Measurements from ENCODE around the gene SERPINE3. TPM values are rescaled to one million over a fixed set of nuclear protein-coding genes. Genes with fewer than 3 reads are reported as not detected.
A peak's percentile ranks its signal among the peaks of the same experiment; 100 is the strongest.

The SERPINE3 gene
- under 1 TPM in 5 of 8 experiments, not detected in 3; 0.14 to 0.46 (median 0.21) TPM for total RNA-seq

DNA sequence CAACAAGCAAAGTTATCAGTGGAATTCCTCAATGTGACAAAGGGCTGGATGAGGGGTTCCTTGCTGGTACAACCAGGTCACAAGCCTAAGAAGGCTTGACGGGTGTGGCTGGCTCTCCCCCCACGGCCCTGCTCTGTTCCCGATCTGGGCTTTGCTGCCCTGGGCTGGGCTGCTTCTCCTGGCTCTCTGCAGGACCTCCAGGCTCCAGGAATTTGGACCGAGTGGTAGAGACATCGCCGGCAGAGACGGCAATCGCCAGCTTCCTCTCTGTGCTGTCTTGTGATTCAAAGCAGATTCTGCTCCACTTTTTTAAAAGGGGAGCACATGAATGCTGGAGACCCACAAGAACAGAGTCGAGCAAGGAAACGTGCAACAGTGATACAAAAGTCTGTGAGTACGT lies at the start of gene SERPINE3:
Gene SERPINE3 (plus strand): TSS at position 338 of the 400 bp plus-strand sequence. CDS start 1,401 bp downstream, outside the sequence.
- no peak for ATAC-seq (replicated peaks in 6 of 8)
- in situ Hi-C loops (cut with MboI; ENCODE audit: low pct_unique_long_range_greater_than_20kb in 2 of 9, low sequenced_read_pairs in 9 of 9, unreplicated experiment in 9 of 9) = no loop called here
- H3K4me3 ChIP-seq = no peak within 1 kb of the TSS
- peaks cover 14 to 15% of the 10 kb centered on the region in 2 donors for H3K4me1 ChIP-seq (replicated peaks in 1 of 2)
- WGBS, 10 experiments = 13 to 90% (median 74%) methylated on average over 1 to 9 of the region's 11 CpGs; no CpG with 5 or more reads in 2 of the 10 experiments
- H3K27ac ChIP-seq = no peak within 1 kb of the TSS

DNA sequence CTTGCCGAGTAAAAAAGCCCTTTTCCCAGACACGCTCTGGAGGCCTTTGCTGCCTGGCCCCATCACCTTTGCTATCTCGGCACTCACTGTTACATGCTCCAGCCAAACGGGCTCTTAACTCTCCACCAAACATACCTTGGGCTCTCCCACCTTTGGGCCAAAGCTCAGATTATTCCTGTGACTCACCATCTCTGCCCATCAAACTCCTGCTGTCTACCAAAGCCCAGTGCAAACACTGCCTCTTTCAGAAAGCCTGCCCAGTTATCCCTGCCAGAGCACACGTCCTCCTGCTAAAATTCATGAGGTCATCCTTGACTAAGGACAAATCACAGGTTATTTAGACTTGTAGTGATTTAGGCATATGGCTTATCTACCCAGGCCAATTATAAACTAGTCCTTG lies 48.1 kb upstream of the SERPINE3 start:
- Histone ChIP-seq H3K4me1 (replicated peaks in 1 of 2) (no peaks in the 10 kb centered on the region), H3K27ac (no peak overlapping the region), H3K4me3 (no peak overlapping the region)
- ATAC-seq (replicated peaks in 6 of 8) = peak in 1 of 8 experiments; percentile 59
- in situ Hi-C loops (cut with MboI; ENCODE audit: low pct_unique_long_range_greater_than_20kb in 2 of 9, low sequenced_read_pairs in 9 of 9, unreplicated experiment in 9 of 9) = loop anchor here in 3 of 9 experiments (10.0 to 25.0 kb wide), 3 partner anchors 129 to 154 kb away; no protein-coding TSS in a partner anchor
- 50 to 100% (median 80%) methylated on average over 1 to 5 of the region's 5 CpGs; no CpG with 5 or more reads in 1 of the 10 experiments for WGBS, 10 experiments

DNA sequence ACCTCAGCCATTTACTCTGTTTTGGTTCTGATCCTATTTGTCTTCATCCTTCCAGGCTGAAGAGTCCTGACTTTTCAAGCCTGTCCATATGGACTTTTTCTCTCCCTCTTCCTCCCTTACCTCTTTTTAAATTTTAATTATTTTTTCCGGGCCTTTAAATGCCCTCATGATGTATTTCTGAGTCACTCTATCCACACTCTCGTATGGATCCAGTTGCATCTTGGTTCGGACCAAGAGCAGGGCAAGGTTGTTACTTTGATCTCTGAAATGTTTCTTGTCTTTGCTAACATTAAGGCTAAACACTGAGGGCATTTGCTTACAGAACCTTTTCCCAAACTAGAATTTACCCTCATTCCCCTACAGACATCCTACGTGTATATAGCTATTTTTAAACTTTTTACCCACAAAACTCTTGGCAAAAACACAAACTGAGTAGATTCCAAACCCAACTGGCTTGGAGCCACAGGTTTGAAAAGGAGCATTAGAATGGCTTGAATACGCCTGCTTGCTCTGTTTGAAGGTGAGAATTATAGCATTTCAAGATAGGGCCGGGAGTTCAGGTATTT lies 47.4 kb upstream of the SERPINE3 start:
- ATAC-seq (replicated peaks in 6 of 8) = no peak
- H3K4me3 ChIP-seq = no peak overlapping the region
- 27 to 89% (median 63%) methylated on average over 2 to 6 of the region's 6 CpGs; no CpG with 5 or more reads in 2 of the 10 experiments for whole genome bisulfite sequencing, 10 experiments
- in situ Hi-C loops (cut with MboI; ENCODE audit: low pct_unique_long_range_greater_than_20kb in 2 of 9, low sequenced_read_pairs in 9 of 9, unreplicated experiment in 9 of 9) = loop anchor here in 3 of 9 experiments (10.0 to 25.0 kb wide), 3 partner anchors 130 to 155 kb away; no protein-coding TSS in a partner anchor
- H3K4me1 ChIP-seq (replicated peaks in 1 of 2) = no peaks in the 10 kb centered on the region
- no peak overlapping the region for H3K27ac ChIP-seq

DNA sequence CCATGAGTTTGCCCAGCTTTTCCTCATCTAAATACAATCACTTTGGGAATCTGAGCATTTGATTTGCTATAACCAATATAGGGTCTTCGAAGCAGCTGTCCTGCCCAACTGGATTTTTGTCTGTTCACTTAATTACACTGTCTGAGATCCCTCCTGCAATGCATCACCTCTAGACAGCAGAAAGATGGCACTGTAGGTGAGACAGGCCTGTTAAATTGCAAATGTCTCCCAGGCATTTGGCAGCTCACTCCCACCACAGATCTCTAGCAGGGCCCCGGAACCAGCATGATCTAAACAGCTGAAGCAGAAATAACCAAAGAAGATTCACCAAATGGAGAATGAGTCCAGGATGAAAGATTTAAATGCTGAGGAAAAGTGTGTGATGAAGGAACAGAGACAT lies 41.9 kb upstream of the SERPINE3 start:
- Histone ChIP-seq H3K27ac (no peak overlapping the region), H3K4me1 (replicated peaks in 1 of 2) (peaks cover 0 to 9% of the 10 kb centered on the region in 2 donors), H3K4me3 (no peak overlapping the region)
- 63 to 100% (median 72%) methylated on average over 1 to 2 of the region's 2 CpGs; no CpG with 5 or more reads in 5 of the 10 experiments for WGBS, 10 experiments
- peak in 1 of 8 experiments; percentile 42 for ATAC-seq (replicated peaks in 6 of 8)
- in situ Hi-C loops (cut with MboI; ENCODE audit: low pct_unique_long_range_greater_than_20kb in 2 of 9, low sequenced_read_pairs in 9 of 9, unreplicated experiment in 9 of 9) = loop anchor here in 3 of 9 experiments (10.0 to 25.0 kb wide), 3 partner anchors 135 to 160 kb away; no protein-coding TSS in a partner anchor

DNA sequence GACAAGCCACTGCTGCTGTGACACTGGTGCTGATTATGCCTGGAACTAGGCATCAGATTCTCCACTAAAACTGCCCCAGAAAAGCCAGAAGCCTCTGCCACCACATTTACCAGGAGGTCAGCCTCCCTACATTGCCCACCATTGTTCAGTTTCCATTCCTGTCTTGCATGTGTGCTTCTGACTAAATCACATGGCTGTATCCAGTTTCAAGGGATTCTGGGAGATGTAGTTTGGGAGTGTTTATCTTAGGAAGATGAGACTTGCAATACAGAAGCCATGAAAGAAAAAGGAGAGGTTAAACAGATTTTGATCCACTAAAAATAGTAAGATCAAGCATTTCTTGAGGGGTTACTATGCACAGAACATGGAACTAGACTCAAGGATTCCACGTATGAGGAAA lies 40.7 kb upstream of the SERPINE3 start:
- Histone ChIP-seq H3K4me1 (replicated peaks in 1 of 2) (peaks cover 8 to 12% of the 10 kb centered on the region in 2 donors), H3K27ac (no peak overlapping the region), H3K4me3 (no peak overlapping the region)
- no CpG with 5 or more reads among the region's 1 CpG for WGBS, 10 experiments
- ATAC-seq (replicated peaks in 6 of 8) = peak in 4 of 8 experiments; percentile 40 to 75 (median 47)
- in situ Hi-C loops (cut with MboI; ENCODE audit: low pct_unique_long_range_greater_than_20kb in 2 of 9, low sequenced_read_pairs in 9 of 9, unreplicated experiment in 9 of 9) = loop anchor here in 3 of 9 experiments (10.0 to 25.0 kb wide), 3 partner anchors 137 to 162 kb away; no protein-coding TSS in a partner anchor

DNA sequence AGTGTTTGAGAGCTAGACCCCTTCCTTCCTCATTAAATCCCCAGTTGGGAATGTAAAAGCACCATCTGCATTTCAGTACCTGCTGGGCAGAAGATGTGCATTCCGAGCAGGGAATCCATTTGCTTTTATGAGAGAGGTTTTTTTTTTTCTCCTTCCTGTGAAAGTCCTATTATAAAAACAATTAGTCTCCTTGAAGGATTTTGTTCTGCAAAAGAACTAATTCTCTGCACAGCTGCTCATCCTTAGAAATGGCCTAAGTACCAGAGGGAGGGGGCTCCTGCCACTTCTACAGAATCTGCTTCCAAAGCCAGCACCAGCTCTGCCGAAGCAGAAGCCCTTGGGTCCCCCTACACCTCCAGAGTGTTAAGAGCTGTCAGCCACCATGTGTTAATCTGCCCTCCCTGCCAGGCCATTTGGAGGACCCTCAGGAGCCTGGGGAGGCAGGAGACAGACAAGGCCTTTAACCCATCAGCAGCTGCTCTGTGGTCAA lies 36.4 kb upstream of the SERPINE3 start:
- Histone ChIP-seq H3K4me3 (no peak overlapping the region), H3K27ac (peak overlapping the region in 1 of 2 donors; percentile 34), H3K4me1 (replicated peaks in 1 of 2) (peaks cover 8 to 15% of the 10 kb centered on the region in 2 donors)
- ATAC-seq (replicated peaks in 6 of 8) = peak in 5 of 8 experiments; percentile 11 to 71 (median 63)
- in situ Hi-C loops (cut with MboI; ENCODE audit: low pct_unique_long_range_greater_than_20kb in 2 of 9, low sequenced_read_pairs in 9 of 9, unreplicated experiment in 9 of 9) = no loop called here
- WGBS, 10 experiments = 0 to 79% (median 29%) methylated on average over 1 to 2 of the region's 2 CpGs; no CpG with 5 or more reads in 4 of the 10 experiments

DNA sequence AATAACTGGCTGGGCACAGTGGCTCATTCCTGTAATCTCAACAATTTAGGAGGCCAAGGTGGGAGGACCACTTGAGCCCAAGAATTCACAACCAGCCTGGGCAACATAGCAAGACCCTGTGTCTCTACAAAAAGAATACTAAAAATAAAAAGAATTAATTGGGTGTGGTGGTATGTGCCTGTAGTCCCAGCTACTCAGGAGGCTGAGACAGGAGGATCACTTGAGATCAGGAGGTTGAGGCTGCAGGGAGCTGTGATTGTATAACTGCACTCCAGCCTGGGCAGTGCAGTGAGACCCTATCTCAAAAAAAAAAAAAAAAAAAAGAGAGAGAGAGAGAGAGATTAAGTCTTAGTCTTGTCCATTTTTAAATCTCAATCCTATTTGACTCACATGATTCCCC lies 35.6 kb upstream of the SERPINE3 start:
- Histone ChIP-seq H3K4me1 (replicated peaks in 1 of 2) (peaks cover 8 to 13% of the 10 kb centered on the region in 2 donors), H3K27ac (no peak overlapping the region), H3K4me3 (no peak overlapping the region)
- in situ Hi-C loops (cut with MboI; ENCODE audit: low pct_unique_long_range_greater_than_20kb in 2 of 9, low sequenced_read_pairs in 9 of 9, unreplicated experiment in 9 of 9) = no loop called here
- ATAC-seq (replicated peaks in 6 of 8) = no peak

DNA sequence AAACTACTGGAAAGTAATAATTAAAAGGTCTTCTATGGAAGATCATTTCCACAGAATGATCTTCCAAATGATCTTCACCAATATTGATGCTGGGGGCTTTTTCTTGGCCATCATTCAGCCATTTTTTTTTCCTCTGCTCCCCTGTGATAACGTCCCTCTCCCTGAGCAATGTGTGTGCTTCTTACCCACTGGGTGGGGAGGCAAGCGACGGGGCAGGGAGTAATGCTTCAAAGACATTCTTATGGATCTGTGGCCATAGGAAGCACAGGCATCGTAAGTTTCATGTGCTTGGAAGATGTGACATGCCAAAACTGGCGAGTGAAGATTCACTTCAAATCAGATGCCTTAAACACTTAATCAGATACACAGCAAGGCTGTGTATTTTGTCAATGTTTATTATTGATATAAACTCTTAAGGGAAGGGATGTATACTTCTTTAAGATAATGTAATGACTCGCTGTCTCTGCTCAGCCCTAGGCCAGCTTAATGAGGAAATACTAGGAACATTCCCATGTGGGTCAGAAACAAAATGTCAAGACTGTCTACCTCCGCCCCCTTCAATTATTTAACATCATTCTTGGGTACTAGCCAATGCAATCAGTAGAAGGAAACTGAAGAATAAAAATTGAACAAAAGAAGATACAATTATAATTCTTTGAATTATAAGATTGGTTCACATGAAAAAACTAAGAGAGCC lies 34.1 kb upstream of the SERPINE3 start:
- no peak for ATAC-seq (replicated peaks in 6 of 8)
- no peak overlapping the region for H3K27ac ChIP-seq
- in situ Hi-C loops (cut with MboI; ENCODE audit: low pct_unique_long_range_greater_than_20kb in 2 of 9, low sequenced_read_pairs in 9 of 9, unreplicated experiment in 9 of 9) = no loop called here
- 35 to 100% (median 65%) methylated on average over 2 to 7 of the region's 7 CpGs for WGBS, 10 experiments
- peaks cover 8 to 13% of the 10 kb centered on the region in 2 donors for H3K4me1 ChIP-seq (replicated peaks in 1 of 2)
- no peak overlapping the region for H3K4me3 ChIP-seq

DNA sequence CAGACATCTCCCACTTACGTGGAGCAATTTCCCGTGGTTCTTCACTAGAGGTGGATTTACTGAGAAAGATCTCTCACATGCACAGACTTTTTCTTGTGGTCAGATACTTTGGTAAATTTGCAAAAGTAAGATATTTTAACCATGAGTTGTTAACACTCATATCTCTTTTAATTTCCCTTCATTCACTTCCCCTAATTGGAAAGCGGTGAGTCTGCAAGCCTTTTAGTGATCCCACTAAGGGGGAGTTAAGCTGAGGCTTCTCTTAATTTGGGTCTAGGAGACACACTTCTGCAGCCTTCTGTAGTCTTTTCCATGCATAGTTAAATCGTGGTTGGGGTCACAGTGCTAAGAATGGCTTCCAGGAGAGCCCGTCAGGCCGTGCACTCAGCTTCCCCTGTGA lies 30.7 kb upstream of the SERPINE3 start:
- Histone ChIP-seq H3K27ac (no peak overlapping the region), H3K4me1 (replicated peaks in 1 of 2) (peaks cover 0 to 3% of the 10 kb centered on the region in 2 donors), H3K4me3 (no peak overlapping the region)
- ATAC-seq (replicated peaks in 6 of 8) = no peak
- 44 to 100% (median 86%) methylated on average over 2 to 6 of the region's 6 CpGs; no CpG with 5 or more reads in 3 of the 10 experiments for WGBS, 10 experiments
- in situ Hi-C loops (cut with MboI; ENCODE audit: low pct_unique_long_range_greater_than_20kb in 2 of 9, low sequenced_read_pairs in 9 of 9, unreplicated experiment in 9 of 9) = no loop called here

DNA sequence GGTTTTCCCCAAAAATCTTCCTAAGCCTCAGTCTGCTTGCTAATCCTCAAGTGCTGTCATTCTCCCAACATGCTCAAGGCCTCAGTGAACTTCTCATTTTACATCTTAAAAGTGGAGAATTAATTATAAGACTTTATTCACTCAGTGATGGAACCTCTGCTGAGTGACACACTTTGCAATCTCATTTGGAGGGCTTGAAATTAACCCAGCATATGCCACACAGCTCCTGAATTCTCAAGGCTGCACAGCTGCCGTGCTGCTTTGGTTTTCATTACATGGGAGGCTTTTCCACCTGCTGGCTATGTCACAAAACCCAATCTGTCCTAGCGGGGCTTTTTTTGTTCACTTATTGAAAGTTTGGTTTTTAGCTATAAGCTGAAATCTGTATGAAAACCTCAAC lies 28.3 kb upstream of the SERPINE3 start:
- Histone ChIP-seq H3K4me3 (no peak overlapping the region), H3K27ac (no peak overlapping the region), H3K4me1 (replicated peaks in 1 of 2) (peaks cover 2 to 14% of the 10 kb centered on the region in 2 donors)
- no peak for ATAC-seq (replicated peaks in 6 of 8)
- 13 to 100% (median 83%) methylated on average over 1 to 2 of the region's 2 CpGs; no CpG with 5 or more reads in 5 of the 10 experiments for WGBS, 10 experiments
- in situ Hi-C loops (cut with MboI; ENCODE audit: low pct_unique_long_range_greater_than_20kb in 2 of 9, low sequenced_read_pairs in 9 of 9, unreplicated experiment in 9 of 9) = no loop called here

DNA sequence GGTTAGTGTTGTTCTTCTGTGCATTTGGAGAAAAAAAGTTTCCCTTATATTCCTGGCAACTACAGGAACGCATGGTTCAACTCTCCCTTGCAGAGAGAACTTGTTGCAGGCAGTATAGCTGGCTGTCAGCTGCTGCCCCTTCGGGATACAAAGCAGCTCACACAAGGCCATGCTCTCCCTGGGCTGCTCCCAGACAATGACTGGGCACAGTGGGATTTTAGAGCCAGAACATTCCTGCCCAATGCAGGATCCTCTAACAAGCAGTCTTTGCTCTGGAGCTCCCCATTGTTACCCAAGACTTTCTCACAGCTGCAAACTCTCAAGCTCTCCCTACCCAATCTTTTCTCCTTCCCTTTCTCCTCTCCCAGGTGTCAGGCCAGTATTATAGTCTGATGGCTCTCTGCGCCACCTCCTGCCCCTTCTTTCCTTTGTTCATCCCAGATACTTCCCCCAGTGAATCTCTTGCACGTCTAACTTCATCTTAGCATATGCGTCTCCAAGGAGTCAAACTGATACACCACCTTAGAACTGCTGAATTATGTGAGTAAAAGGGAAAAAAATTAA lies 27.5 kb upstream of the SERPINE3 start:
- Histone ChIP-seq H3K4me1 (replicated peaks in 1 of 2) (peaks cover 2 to 14% of the 10 kb centered on the region in 2 donors), H3K27ac (no peak overlapping the region), H3K4me3 (no peak overlapping the region)
- ATAC-seq (replicated peaks in 6 of 8) = peak in 2 of 8 experiments; percentile 54 to 75
- in situ Hi-C loops (cut with MboI; ENCODE audit: low pct_unique_long_range_greater_than_20kb in 2 of 9, low sequenced_read_pairs in 9 of 9, unreplicated experiment in 9 of 9) = no loop called here
- 20 to 100% (median 79%) methylated on average over 1 to 4 of the region's 5 CpGs; no CpG with 5 or more reads in 1 of the 10 experiments for WGBS, 10 experiments

DNA sequence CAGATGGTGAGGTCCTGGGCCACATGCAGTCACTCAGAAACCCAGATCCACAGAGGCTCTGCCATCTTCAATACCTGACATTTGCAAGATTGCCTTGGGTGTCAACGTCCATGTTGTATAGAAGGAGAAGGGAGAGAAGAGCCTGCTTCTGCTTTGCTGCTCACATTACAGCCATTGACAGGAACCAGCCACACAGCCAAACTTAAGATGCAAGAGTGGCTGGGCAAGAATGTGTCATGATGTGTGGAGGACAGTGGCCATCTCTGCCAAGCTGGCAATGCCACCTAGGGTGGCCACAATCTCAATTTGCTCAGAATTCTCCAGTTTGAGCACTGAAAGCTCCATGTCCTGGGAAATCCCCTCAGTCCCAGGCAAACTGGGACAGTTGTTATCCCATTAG lies 25.9 kb upstream of the SERPINE3 start:
- in situ Hi-C loops (cut with MboI; ENCODE audit: low pct_unique_long_range_greater_than_20kb in 2 of 9, low sequenced_read_pairs in 9 of 9, unreplicated experiment in 9 of 9) = no loop called here
- Histone ChIP-seq H3K27ac (no peak overlapping the region), H3K4me3 (no peak overlapping the region), H3K4me1 (replicated peaks in 1 of 2) (peaks cover 2 to 14% of the 10 kb centered on the region in 2 donors)
- no peak for ATAC-seq (replicated peaks in 6 of 8)
- 0 to 100% (median 56%) methylated on average over 1 of the region's 1 CpG; no CpG with 5 or more reads in 7 of the 10 experiments for WGBS, 10 experiments

DNA sequence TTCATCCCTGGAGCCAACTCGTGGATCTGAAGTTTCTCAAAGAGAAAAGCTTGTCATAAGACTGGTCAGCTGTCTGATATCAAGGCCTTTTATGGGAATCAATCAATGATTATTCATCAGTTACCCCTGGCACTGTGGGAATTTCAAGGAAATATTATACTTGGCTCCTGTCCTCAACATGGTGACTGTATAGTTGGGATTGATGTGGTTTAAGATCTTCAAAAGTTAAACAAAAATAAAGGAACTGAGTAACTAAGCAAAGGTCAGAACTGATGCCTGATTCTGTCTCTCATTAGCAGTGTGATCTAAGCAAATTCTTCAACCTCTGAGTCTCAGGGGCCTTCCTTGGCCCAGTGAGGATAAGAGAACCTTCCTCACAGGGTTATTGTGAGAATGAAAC lies 22.2 kb upstream of the SERPINE3 start:
- WGBS, 10 experiments = 0 to 67% (median 13%) methylated on average over 1 of the region's 1 CpG; no CpG with 5 or more reads in 6 of the 10 experiments
- Histone ChIP-seq H3K4me1 (replicated peaks in 1 of 2) (peaks cover 2 to 14% of the 10 kb centered on the region in 2 donors), H3K27ac (no peak overlapping the region), H3K4me3 (no peak overlapping the region)
- ATAC-seq (replicated peaks in 6 of 8) = no peak
- in situ Hi-C loops (cut with MboI; ENCODE audit: low pct_unique_long_range_greater_than_20kb in 2 of 9, low sequenced_read_pairs in 9 of 9, unreplicated experiment in 9 of 9) = no loop called here

All from motor neuron (in vitro differentiated cells).